GM18907 (cell line): ENCODE results near the gene DLG3.

Experiments
- ATAC-seq: cut with Tn5 transposase; IDR thresholded peaks from one replicate; pipeline ENCODE4 v1.9.1; 2021; ENCODE audit warnings: mild to moderate bottlenecking, moderate library complexity; ENCODE audit not compliant: unreplicated experiment

DLG3 gene

DNA sequence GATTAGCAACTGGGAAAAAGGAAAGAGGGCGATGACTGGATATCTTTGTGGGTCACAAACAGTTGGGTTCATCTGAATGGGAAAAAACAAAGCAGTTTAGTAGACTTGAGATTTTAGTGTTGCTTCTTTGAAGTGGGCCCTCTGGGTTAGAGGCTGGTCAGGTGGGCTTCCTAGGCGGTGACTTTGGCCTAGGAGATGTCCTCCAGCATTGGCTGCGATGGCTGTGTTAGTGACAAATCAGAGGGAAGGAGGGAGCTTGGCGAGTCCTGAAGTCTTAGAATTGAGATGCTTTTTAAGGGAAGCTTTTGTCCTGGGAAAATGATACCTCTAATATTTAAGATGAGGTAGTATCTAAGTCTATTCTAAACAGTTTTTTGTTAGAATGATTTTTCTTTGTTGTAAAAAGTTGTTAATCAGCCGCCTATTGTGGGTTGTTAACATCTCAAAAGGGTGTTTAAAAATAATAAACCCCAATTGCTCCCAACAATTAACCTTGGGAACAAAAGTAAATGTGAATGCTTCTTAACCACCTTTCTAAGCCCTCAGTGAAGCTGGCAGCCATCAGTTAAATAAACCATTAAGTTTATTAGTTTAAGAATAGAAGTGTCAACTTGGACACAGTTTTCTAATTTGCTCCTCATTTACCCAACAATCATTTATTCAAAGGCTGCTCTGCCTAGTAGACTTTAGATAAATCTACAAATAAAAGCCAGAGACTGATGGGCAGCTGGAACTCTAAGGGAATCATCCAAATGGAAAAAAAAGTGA lies 31.7 kb downstream of the DLG3 start:
- ATAC-seq, result no peak

DNA sequence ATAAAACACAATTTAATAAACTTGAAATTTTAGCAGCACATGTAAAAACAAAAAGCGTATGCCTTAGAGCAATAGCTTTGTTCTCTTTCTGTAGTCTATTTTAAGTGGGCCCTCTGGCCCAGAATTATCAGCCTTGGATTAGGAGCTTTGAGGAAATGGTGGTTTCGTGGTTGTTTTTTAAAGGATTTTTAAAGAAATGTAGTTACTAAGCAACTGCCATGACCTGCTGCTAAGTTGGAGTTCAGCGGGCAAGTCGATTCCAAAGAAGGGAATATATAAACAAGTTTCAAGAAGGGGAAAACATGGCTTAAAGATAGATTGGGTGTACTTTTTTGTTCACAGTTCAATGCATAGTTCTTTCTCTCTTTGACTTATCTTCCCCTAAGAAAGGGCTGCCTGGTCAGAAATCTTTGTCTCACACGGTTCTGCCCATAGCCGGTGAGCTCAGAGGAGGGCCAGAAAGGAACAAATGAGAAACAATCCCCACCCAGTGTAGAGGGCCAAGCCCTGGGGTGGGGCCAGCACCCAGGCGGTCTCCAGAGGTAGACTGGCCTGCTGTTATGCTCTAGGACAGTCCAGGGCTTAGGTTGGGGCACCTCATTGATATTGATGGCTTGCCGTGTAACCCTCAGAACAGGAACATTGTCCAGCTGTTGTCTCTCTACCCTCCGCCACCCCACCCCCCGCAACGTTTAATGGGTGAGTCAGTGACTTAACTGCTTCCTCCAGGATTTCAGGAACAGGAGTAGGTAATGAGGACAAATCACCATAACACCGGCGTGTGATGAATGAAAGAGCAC lies 32.5 kb downstream of the DLG3 start:
- ATAC-seq, result no peak

DNA sequence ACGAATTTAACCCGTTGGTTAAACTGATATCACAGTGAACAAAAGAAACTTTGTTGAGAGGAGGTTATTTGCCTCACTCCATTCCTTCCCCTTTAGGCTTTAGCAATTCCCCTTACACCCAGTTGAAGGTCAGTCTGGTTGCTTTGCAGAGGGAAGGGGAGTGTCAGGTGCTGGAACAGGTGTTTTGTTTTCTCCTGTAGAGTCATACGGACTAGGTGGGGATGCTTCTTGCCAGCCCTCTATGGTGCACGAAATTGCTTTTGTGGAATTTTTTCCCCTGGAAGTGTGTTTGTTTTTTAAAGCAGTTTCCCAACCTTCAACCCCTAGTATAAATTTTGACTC lies 33.1 kb downstream of the DLG3 start:
- no peak for ATAC-seq

DNA sequence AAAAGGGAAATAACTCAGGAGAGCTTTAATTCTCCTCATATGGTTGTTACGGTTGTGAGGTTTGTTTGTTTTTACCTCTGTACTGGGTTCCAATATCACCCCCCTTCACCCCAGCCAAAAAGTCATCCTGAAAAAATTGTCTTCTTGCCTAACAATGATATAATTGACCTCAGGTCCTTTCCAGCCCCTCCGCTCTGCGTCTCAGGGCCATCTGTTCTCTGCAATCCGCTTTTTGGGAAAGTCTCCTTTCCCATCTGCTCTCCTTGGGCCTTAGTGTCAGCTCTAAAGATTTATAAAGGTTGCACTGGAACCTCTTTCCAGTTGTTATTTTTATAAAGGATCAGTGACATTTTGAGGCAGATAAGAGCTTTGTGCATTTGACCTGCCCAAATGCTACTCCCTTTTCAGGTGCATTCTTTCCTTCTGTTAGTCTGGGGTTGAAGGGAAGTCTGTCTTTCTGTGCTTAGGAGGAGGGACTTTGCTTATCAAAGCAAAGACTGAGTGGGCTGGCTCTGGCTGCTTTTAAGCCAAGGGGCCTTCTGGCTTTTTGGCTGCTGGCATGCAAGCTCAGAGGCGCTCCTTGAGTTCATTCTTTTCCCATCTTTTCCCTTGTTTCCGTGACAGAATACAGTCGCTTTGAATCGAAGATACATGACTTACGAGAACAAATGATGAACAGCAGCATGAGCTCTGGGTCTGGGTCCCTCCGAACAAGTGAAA lies 34.1 kb downstream of the DLG3 start:
- no peak for ATAC-seq

DNA sequence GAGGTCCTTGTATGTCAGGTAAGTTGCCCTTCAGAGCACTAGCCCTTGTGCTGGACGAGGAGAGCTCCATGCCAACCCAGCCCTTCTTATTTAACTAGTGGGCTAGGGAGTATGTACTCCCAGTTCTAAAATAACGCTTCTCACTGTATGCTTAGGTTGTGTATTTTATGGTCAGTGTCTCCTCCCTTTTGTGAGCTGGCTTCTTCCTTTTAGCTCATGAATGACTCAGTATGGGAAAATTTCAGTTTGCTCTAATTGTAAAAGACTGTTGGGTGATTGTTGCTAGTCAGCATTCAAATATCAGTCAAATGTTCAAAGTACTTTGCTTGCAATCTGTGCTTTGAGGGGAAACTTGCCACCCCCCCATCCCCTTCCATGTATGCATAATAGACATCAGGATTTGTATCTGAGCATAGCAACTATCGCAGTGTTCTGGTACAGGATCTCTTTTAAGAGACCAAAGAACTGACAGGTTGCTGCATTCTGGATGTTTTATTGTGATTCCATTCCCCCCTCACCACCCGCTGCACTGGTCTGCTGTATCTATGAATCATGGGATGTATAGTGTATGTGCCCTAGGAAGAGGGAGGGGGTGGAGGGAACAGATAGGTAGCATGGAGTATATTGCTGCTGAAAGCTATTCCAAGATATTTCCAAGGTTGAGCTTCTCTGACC lies 34.7 kb downstream of the DLG3 start:
- no peak for ATAC-seq

DNA sequence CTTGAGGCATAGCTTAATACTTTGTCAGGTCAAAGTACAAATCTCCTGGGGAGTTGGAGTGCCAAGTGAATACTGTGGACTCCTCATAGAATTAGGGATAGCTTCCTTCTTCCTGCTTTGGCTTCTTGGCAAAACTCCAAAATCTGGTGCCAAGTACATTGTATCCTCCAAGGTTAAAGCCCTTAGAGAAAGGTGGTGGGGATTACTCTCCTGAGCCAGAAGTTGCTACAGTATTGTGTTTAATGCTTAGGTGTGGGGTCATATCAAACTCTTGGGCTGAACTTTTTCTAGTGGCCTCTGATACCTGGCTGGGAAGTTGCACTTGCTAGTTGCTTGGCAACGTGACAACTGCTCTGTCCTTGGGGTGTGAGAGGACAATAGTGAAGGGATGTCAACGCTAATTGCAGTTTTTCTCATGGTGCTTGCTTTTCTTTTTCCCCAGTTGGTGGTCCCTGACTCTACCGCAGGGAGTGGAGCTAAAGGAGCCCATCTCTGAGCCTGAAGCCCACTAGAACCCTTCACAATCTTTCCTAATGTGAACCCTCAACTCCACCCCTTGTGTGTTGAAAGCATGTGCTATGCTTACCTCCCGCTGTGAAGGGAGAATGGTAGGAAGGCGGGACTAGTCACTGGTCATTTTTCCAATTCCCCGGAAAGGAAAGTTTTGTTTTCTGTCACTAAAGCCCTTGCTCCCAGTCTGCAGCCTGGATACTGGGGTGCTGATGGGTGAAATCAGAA lies 35.5 kb downstream of the DLG3 start:
- no peak for ATAC-seq

DNA sequence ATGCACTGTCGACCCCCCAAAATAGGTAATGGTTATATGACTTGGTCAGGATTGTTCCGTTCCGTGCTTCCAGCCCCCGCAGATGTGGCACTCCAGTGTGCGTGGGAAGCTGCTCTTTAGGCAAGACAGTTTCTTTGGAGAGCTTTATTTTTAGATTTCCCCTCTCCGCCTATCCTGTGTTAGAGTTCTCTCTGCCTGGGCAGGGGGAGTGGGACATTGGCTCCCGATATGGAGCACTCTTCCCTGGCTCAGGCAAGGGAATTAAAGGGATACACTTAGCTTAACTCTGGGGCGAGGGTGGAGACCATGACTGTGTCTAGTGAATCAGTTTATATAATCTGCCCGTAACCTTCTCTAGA lies 36.0 kb downstream of the DLG3 start:
- ATAC-seq, result no peak

DNA sequence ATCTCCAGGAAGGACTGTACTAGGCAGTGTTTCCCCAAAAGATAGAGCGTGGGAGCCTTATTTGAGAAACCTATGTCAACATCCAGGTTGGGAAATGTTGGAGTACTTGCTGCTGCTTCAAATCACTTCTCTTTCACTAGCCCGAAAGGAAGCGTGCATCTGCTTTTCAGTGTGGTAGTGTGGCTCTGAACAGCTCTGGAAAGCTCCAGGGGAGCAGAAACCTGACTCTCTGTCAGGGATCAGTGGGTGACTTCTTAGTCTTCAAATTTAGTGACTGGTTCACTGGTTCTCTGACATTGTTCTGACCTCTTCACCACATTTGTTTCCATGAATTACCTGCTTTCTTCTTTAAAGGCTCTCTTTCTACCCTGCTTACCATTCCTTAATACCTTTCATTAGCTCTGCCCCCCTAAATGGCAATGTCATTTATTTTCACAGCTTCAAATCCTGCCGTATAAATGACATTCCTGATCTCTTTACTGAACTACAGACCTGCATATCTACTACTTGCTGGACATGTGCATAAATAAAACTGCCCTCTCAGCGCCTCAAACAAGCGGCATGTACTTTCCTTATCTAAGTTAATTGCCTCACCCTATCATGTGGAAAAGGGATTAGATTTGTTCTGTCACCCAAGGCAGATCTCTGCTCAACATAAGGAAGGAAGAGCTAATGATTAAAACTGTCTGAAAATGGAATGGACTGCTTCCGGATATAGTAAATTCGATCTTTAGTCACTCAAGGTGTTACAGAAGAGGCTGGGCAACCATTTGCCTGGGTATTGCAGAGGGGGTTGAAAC lies 37.0 kb downstream of the DLG3 start:
- no peak for ATAC-seq

DNA sequence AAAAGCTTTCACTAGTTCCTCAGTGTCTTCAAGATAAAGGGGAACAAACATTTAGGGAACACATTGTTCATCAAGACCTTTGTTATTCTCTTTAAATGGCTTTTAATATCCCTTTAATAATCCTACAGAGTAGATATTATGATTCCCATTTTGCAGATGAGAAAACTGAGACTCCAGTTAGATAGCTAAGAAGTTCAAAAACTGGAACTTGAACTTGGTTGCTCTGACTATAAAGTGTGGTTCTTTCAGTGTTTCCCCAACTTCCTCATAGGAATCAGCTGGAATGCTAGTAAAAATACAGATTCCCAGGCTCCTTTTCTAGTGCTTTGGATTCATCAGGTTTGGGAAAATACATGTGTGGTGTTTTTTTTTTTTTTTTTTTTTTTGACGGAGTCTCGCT lies 37.7 kb downstream of the DLG3 start:
- ATAC-seq, result no peak

DNA sequence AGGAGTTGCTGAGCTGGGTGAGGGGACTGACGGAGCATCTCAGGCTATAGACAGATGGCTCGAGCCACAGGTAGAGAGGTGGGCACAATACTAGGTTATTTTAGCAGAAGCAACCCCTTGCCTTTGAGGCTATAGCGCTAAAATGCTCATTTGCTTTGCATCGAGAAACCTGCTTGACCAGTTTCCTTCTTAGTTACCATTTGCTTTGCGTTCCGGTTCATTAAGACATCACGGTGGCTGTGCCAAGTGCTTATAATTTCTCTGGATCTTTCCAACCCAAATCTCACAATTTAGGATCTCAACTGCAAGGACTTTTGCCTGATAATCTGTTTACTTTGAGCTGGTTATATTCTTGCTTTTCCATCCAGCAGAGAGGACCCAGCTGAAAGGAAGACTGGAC lies 40.8 kb downstream of the DLG3 start:
- no peak for ATAC-seq

DNA sequence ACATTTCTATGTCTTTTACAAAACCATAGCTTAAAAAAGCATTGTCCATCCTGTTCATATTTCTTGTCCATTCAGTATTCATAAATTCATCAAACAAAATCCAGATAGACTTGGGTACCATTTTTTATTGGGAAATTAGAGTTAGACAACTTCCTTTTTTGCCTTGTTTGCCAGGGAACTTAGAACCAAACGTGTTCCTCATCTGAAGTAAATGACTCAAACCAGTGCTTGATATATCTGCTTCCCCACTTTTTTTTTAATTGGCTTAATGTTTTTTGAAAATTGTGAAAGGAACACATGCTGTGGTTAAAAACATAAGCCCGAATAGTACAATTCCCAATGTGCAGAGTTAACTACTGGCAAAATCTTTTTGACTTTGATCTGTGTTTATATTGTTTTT lies 44.2 kb downstream of the DLG3 start:
- ATAC-seq, result no peak

DNA sequence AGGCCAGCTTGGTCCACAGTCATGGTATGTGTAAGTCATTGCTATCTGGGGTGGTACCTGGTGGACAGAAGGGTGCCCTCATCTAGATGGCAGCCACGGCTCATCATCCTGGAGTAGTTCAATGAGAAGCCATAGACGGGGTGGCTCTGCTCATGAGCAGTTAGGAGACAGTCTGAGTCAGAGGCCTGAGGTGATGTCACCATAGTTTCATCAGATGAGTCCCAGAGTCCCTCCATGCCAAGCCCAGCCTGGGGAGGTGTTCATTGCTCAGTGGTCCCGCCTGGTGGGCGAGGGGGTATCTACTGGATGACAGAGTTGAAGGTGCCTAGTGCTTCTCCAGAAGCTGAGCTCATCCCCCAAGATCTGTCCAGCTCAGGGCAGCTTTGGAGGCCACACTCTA lies 49.8 kb downstream of the DLG3 start:
- ATAC-seq, result no peak

DNA sequence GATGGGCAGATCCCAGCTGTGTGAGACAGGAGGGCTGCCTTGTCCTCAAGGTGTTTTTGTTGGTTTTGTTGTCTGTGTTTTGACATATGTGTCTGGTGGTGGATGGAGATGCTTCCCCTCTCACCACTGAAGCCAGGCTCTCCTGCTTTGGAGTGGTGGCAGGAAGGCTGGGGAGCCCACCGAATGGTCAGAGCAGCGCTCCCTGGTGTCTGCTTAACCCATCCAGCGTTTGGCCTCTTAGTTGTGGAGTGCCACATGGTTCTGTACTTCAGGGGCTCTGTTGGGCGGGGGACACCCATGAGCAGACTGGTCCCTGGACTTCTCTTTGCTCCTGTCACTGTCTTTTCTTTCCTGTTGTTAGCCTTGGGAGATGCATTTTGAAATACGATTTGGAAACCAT lies 51.9 kb downstream of the DLG3 start:
- ATAC-seq, result no peak

DNA sequence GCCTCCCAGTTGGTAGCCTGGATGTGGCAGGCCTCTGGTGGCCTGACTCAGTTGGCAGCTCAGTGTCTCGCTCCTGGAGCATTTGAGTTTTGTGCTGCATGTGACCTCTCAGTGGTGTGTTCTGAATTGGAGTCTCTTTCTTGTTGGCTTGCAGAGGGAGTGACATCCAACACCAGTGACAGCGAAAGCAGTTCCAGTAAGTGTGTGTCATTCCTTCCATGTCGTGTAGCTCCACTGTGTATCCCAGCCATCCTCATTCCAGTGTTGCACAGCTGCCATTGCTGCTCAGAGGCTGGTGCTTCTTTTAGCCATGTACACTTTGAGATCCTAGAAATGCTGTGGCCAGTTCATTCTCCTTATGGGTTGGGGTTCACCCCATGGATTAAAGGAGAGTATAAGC lies 52.4 kb downstream of the DLG3 start:
- no peak for ATAC-seq

DNA sequence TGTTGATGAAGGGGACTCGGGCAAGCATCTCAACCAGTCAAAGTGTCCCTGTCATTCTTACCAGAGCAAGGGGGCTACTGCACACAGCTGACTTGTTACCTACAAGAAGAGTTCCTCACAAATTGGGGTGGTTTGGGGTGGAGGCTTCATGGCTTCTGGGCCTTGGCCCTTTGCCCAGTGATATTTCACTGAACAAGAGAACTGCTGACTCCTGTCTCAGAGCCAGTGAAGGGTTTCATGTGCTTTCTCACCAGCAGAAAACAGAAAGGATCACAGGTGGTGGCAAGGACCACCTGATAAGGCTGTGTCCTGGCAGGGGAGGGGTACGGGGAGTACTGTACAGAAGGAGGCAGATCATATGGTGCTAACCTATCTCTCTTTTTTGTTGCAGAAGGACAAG lies 53.5 kb downstream of the DLG3 start:
- ATAC-seq, result no peak

DNA sequence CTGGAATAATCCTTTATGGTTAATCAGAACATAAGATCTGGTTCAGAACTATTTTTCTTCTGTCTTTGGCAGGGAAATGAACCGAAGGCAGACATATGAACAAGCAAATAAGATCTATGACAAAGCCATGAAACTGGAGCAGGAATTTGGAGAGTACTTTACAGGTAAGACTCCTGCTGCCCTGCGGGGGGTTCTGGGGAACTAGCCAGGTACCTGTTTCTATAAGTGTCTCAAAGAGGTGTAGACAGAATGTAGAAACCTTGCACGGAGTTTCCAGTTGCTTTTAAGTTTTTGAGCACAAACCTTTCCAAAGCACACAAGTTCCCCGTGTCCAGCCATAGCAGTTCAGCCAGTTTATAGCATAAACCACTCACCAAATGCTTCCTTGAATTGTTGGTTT lies 56.2 kb downstream of the DLG3 start:
- no peak for ATAC-seq

DNA sequence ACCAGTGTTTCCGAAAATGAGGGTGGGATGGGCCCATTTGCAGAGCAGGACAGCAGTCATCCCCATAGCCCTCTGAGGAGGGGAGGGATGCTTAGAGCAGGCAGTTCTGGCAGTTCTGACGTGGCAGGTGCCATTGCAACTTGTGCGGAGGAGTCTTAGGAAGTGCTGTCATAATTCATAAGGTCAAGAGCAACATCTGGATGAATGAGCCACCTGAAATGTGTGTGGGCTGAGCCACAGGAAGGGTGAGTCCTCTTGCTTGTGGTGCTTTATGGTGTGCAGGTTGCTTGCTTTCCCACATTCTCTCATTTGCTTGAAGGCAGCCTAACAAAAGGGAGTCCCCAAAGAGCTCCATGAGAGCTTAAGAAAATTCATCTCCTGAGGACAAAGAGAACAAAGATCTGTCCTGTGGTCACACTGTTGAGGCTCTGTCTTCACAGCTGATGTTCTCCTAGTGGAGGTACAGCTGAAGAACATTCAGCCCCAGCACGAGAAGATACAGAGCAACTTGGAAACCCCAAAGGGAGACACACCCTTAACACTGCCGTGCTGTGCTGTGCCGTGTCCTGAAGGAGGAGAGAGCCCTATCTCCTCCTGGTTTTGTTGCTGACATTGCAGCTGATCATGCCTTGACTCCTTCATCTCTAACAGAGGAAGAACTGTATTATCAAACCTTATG lies 60.3 kb downstream of the DLG3 start:
- ATAC-seq, result no peak

DNA sequence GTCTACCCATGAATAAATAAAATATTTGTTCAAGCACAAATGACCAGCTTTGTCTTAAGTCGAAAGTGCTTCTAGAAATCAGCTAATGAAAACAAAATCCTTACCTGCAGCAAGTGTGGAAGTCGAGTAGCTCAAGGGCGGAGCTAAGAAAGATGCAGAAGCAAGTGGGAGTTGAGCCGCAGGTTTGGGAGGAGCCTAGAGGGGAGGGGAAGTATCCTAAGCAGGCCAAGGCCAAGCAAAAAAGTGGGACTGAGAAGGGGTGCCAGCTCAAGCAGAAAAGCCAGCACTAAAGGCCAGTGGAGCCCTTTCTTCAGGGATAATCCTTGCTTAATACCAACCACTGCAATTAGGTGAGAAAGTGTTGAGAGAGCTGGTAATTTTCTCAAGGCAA lies 60.8 kb downstream of the DLG3 start:
- ATAC-seq, result no peak

DNA sequence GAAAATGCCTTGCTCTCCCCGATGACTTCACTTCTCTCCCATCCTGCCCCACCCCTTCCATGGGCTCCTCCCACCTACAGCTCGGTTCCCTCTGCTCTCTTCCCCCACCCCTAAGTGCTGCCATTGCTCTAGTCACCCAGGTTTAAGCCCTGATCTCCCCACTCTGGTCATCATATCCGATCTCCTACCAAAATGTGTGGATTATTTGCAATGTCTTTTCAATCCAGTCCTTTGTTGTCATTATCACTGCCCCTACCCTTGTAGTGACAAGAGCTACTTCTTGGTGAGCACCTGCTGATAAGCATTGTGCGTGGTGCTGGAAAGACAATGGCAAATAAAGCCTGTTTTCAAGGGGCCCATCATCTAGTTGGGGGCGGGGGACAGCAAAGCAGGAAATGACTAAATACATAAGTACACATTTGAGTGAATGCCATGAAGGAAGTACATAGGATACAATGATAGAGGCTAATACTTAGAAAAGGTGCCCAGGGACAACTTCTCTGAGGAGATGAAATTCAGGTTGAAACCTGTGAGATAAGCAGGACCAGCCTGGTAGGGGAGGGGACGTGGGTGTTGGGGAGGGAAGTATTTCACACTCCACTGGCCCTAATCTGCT lies 63.8 kb downstream of the DLG3 start:
- ATAC-seq, result peak; percentile 65
